GM13977 (cell line): ENCODE data around the gene RNF26.

Experiments
- DNase-seq: peaks from one replicate; pipeline ENCODE4 v3.0.0; 2012; ENCODE audit warnings: low spot score
- in situ Hi-C: fragments of 300-500 bp; cut with MboI; formaldehyde crosslinking; loops from one replicate; pipeline ENCODE4 v1.12.0; 2022; ENCODE audit warnings: low sequenced_read_pairs, low pct_unique_long_range_greater_than_20kb, mixed read lengths, inconsistent platforms; ENCODE audit not compliant: unreplicated experiment
- TF ChIP-seq, protein P1 (sequence below): IDR thresholded peaks from 2 replicates; pipeline ENCODE4 v1.5.1; 2012; ENCODE audit warnings: mild to moderate bottlenecking, control low read depth; ENCODE audit not compliant: insufficient read depth; ENCODE audit errors: extremely low read depth, missing control alignments

The RNF26 gene

DNA sequence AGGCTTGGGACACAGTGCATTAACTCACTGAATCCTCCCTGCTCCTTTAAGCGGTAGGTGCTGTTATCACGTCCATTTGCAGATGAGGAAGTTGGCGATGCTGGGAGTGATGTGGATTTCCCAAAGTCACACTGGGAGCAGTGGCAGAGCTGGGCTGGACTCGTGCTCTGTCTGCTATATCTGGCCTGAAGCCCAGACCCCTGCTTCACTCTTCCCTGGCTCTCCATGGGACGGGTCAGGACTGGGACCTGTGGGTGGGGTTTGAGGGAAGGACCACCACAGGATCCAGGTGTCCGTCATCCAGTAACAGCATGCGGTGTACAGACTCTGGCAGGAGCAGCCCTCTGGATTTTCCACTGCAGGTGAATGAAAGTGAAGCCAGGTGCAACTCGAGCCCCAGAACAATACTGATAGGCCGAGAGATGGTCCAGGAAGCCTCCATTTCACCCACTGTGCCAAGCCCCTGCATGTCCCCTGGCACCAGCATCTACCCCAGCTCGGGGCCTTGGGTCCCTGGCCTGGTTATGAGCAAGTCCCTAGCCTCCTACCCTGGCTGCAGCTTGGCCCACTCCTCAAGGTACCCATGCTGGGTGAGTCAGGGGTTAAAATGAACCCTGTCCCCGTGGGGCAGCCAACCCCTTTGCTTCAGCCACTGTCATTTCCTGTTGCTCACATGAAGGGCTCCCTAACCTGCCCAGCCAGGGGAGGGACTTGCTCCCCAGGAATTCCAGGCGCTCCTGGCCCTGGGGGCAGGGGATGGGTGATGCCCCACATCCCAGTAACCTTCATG, 43.0 kb downstream of the RNF26 start:
- peak; percentile 8 for DNase-seq
- TF ChIP-seq, protein P1, sequence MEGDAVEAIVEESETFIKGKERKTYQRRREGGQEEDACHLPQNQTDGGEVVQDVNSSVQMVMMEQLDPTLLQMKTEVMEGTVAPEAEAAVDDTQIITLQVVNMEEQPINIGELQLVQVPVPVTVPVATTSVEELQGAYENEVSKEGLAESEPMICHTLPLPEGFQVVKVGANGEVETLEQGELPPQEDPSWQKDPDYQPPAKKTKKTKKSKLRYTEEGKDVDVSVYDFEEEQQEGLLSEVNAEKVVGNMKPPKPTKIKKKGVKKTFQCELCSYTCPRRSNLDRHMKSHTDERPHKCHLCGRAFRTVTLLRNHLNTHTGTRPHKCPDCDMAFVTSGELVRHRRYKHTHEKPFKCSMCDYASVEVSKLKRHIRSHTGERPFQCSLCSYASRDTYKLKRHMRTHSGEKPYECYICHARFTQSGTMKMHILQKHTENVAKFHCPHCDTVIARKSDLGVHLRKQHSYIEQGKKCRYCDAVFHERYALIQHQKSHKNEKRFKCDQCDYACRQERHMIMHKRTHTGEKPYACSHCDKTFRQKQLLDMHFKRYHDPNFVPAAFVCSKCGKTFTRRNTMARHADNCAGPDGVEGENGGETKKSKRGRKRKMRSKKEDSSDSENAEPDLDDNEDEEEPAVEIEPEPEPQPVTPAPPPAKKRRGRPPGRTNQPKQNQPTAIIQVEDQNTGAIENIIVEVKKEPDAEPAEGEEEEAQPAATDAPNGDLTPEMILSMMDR, result no peak
- in situ Hi-C loops, result no loop called here

DNA sequence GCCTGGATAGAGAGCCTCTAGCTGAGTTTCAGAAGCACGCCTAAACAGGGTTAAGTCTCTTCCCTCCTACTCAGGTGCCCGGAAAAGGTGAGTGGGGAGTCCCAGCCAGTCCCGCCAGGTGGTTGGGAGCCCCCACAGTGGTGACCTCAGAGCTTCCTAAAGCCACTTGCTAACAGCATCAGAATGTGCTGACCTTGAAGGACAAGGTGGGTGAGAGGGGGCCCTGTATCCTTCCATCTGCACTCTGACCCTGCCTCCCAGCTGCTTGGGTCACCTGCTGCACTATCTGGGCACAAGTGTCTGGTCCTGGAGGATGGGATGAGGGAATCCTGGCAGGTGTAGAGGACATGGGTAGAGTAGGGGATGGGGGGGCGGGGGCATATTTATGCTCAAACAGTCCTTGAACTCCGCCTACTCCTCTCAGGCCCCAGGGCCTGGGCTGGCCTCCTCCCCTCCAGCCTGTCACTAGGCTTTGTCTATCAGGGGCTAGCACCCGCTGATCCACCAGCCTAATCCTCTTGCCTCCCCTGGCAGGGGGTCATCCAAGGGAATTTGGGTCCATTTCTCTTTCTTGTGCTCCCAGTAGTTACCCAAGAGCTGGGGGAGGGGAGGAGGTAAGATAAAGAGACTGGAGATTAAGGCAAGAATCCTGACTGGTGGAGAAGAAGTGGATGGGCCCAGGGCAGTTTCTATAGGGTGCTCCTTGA, 43.8 kb downstream of the RNF26 start:
- in situ Hi-C loops, result no loop called here
- DNase-seq, result peak; percentile 5
- TF ChIP-seq, protein P1, result no peak

DNA sequence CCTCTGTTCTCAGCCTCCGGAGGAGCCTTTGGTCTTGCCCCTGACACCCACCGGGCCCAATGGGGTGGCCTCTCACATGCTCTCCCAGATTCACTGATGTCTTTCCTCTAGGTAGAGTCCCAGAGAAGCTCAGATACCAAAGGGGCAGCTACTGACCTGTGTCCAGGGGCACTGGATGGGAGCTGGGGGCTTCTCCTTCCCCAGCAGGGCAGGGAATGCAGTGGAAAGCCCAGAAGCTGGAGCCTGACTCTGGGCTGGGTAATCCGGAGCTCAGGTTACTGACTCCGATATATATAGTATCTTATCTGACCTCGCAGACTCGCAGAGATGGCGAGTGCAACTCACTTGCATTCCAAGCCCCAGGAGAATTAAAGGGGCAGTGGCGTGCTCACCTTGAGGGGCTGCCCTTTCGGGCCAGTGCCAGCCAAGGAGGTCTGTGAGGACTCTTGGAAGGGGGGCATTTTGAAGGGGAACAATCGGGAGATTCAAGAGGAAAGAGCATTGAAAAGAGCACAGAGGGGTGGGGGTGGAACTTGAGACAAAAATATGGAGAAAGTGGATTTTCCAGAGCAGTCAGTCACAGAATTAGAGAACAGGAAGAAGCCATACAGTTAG, 44.6 kb downstream of the RNF26 start:
- TF ChIP-seq, protein P1, result no peak
- in situ Hi-C loops, result no loop called here

DNA sequence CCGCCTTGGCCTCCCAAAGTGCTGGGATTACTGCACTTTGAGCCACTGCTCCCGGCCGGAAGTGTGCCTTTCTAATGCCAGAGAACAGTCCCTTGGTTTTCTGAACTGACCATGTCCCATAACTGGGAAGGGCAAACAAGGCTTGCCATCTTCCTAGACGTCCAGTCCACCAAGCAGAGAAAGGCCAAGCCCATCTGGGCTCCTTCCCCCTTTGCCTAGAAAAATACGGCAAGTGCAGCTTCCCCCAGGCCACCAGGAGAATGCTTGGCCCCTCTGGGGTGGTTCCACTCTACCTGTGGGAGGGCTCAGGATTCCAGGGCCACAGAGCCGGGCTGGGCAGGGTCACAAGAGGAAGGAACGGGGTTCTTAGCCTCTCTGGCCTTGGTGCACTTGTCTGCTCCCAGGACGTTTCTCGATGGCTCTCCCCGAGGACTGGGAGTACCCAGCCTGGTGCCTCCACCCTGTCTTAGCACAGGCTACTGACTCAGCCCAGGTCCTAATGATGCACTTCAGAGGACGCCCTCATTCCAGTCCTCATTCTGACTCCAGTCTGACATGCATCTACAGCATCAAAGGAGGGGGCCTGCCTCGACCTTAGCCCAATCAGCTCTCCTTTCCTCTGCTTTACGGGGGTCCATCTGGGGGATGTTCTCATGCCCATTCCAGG, 46.0 kb downstream of the RNF26 start:
- TF ChIP-seq, protein P1, result no peak
- DNase-seq, result peak; percentile 15
- in situ Hi-C loops, result no loop called here

More for the DNA sequence above, 44.6 kb downstream of the RNF26 start:
- DNase-seq, result peak; percentile 1

DNA sequence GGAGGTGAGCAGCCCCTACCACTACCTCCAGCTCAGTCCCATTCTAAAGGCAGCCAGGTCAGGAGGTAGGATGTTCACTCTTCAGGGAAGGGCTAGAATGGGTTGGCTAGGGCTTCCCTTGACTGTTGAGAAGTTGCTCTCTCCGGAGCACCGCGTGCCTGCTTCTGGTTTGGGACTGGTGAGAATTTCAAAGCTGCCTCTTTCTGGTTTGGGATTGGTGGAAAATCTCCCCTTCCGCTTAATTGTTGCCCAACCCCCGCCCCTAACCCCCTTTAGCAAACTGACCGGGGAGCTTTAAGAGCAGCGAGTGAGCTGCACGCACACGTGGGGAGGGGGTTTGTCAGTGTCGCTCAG, 46.5 kb downstream of the RNF26 start:
- in situ Hi-C loops, result no loop called here
- no peak for DNase-seq
- TF ChIP-seq, protein P1, result no peak
